Pancreas (tissue), 10 donors: Measurements from ENCODE around the gene FLRT3. TPM values are rescaled to one million over a fixed set of nuclear protein-coding genes. Genes with fewer than 3 reads are reported as not detected.

Source experiments
- ATAC-seq, 4 donors: fragments of 200-7000 bp; cut with Tn5 transposase; one replicate each; pipeline versions ENCODE4 v1.8.0 to v1.9.1; 2020; ENCODE audit warnings: mild to moderate bottlenecking in 4 of 4, moderate library complexity in 4 of 4
- DNase-seq, 6 donors: peaks; one replicate each; pipeline ENCODE4 v3.0.0-alpha.2; 2020
- FAIRE-seq: peaks from 2 replicates; lab custom pipeline; 2012; peaks lifted over from hg19 to GRCh38; lab: Jason Lieb, UNC
- H3K27ac ChIP-seq, 4 donors: fragments of 200-600 bp; sonication (generic); 1 replicate in 3 of 4; 2 replicates in 1 of 4; pipeline versions ENCODE4 v1.5.0 to v1.8.0; 2020
- H3K27me3 ChIP-seq, 4 donors: fragments of 200-600 bp; one replicate each; pipeline ENCODE4 v1.8.0; 2021
- H3K36me3 ChIP-seq, 3 donors: fragments of 200-600 bp; sonication (generic) in 1 of 3; one replicate each; pipeline versions ENCODE4 v1.5.0 to v1.8.0; 2020 to 2021
- H3K4me1 ChIP-seq, 3 donors: fragments of 200-600 bp; one replicate each; pipeline ENCODE4 v1.8.0; 2021
- H3K4me3 ChIP-seq, 4 donors: fragments of 200-600 bp; sonication (generic) in 2 of 4; one replicate each; pipeline versions ENCODE4 v1.5.0 to v1.8.0; 2020 to 2021
- H3K9me3 ChIP-seq, 4 donors: fragments of 200-600 bp; one replicate each; pipeline ENCODE4 v1.8.0; 2021
- WGBS, 2 donors: extraction: QIAGEN DNeasy Blood & Tissue Kit; methylation state at CpG; one replicate each; pipeline ENCODE4 v1.1.7; 2013; 5-methylcytosine and 5-hydroxymethylcytosine counted together
- intact Hi-C, 3 donors: fragments of 100-400 bp; cut with DNase I; formaldehyde crosslinking; loops; one replicate each; pipeline versions ENCODE4 v1.11.1 to v1.14.2; 2022
- polyA plus RNA-seq, 2 donors: library from polyadenylated mRNA; stranded (reverse); fragments of 200-250 nt; gene quantifications; one replicate each; pipeline ENCODE4 v1.2.3, GENCODE V29; 2013
- total RNA-seq, 6 donors: library from RNA; stranded (reverse); fragmentation: NEBNext Ultra II Directional in 4 of 6; extraction: Animal tissue kit (Norgen Biotek cat#: 25700) in 4 of 6; gene quantifications; one replicate each; pipeline versions ENCODE4 v1.2.1 to v1.2.4, GENCODE V29; 2021 to 2023
- TF ChIP-seq, protein P1 (sequence below), 4 donors: fragments of 200-600 bp; sonication (generic) in 3 of 4; IDR thresholded peaks; one replicate each; pipeline versions ENCODE4 v1.5.0 to v1.8.0; 2021; ENCODE audit warnings: antibody characterized with exemption in 4 of 4
- donor health status: healthy with polysubstance abuse.
- donor health status: DM: no; HTN: no; CAD: no; lungs with moderate emphysema.
- donor health status: DM: no; HTN: no; CAD: no.
- donor health status: control.
- donor health status: control.
- donor health status: Bipolar disorder and iron deficiency.
- donor health status: DM: yes; HTN: yes; CAD: no.
- donor health status: DM: no; HTN: no; CAD: no.
- donor health status: DM: no; HTN: no; CAD: no.
- donor health status: DM: yes; HTN: yes; CAD: no.

FLRT3 gene
- total and polyA plus RNA-seq, 8 donors: 0.72 to 11.0 (median 1.2) TPM

DNA sequence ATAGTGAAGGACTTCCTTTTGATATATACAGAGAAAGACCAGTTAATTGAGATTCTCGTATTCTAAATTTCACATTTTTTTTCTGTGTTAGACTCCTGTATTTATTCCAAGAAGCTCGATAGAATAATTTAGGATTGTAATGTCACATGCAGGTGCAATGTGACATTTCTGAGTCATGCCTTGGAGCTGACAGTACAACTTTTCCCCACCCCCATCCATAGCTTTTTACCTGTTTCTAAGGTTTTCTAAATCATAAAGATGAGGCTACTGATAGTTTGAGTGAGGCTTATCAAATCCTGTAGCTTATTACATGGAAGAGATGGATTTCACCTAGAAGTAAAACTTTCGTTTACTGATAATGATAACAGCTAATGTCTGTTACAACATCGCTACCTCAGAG, 37.6 kb downstream of the FLRT3 start:
- Histone ChIP-seq H3K27ac (no peak overlapping the region), H3K4me1 (no peaks in the 10 kb centered on the region), H3K36me3 (no peaks in the 10 kb centered on the region), H3K9me3 (no peaks in the 10 kb centered on the region), H3K4me3 (no peak overlapping the region), H3K27me3 (no peaks in the 10 kb centered on the region)
- WGBS, 2 donors: 83 to 92% methylated on average over 4 of the region's 4 CpGs
- FAIRE-seq (no peak), DNase-seq (no peak), ATAC-seq (no peak)
- TF ChIP-seq, protein P1, sequence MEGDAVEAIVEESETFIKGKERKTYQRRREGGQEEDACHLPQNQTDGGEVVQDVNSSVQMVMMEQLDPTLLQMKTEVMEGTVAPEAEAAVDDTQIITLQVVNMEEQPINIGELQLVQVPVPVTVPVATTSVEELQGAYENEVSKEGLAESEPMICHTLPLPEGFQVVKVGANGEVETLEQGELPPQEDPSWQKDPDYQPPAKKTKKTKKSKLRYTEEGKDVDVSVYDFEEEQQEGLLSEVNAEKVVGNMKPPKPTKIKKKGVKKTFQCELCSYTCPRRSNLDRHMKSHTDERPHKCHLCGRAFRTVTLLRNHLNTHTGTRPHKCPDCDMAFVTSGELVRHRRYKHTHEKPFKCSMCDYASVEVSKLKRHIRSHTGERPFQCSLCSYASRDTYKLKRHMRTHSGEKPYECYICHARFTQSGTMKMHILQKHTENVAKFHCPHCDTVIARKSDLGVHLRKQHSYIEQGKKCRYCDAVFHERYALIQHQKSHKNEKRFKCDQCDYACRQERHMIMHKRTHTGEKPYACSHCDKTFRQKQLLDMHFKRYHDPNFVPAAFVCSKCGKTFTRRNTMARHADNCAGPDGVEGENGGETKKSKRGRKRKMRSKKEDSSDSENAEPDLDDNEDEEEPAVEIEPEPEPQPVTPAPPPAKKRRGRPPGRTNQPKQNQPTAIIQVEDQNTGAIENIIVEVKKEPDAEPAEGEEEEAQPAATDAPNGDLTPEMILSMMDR (IDR thresholded peaks at IDR 0.05): no peak
- intact Hi-C loops: no loop called here

GRCh38 chr20:14295770-14296309, 41.6 kb downstream of the FLRT3 start:
- intact Hi-C loops: no loop called here
- DNase-seq (no peak), FAIRE-seq (no peak), ATAC-seq (no peak)
- 25 to 30% methylated on average over 3 of the region's 3 CpGs for WGBS, 2 donors
- Histone ChIP-seq H3K9me3 (no peaks in the 10 kb centered on the region), H3K4me3 (no peak overlapping the region), H3K4me1 (no peaks in the 10 kb centered on the region), H3K27ac (no peak overlapping the region), H3K36me3 (no peaks in the 10 kb centered on the region), H3K27me3 (no peaks in the 10 kb centered on the region)
- TF ChIP-seq, protein P1 (IDR thresholded peaks at IDR 0.05): no peak

GRCh38 chr20:14295238-14295637, 42.2 kb downstream of the FLRT3 start:
- DNase-seq: no peak

GRCh38 chr20:14291502-14291901, 45.9 kb downstream of the FLRT3 start:
- TF ChIP-seq, protein P1 (IDR thresholded peaks at IDR 0.05): no peak
- DNase-seq (no peak), FAIRE-seq (no peak), ATAC-seq (no peak)
- no peaks in the 10 kb centered on the region for H3K27me3 ChIP-seq
- H3K27ac ChIP-seq: no peak overlapping the region
- intact Hi-C loops: no loop called here
- H3K9me3 ChIP-seq: no peaks in the 10 kb centered on the region
- 92 to 97% methylated on average over 1 of the region's 1 CpG for WGBS, 2 donors
- no peaks in the 10 kb centered on the region for H3K4me1 ChIP-seq
- H3K4me3 ChIP-seq: no peak overlapping the region
- no peaks in the 10 kb centered on the region for H3K36me3 ChIP-seq

More at GRCh38 chr20:14295238-14295637, 42.2 kb downstream of the FLRT3 start:
- Histone ChIP-seq H3K36me3 (no peaks in the 10 kb centered on the region), H3K9me3 (no peaks in the 10 kb centered on the region), H3K27ac (no peak overlapping the region), H3K27me3 (no peaks in the 10 kb centered on the region), H3K4me3 (no peak overlapping the region), H3K4me1 (no peaks in the 10 kb centered on the region)
- ATAC-seq (peak in 1 of 4 donors; percentile 59), FAIRE-seq (no peak)
- WGBS, 2 donors: 21 to 28% methylated on average over 2 of the region's 2 CpGs
- TF ChIP-seq, protein P1 (IDR thresholded peaks at IDR 0.05): no peak
- intact Hi-C loops: no loop called here
